Caco-2 (cell line): ENCODE measurements around the gene MLXIP. TPM values are rescaled to one million over a fixed set of nuclear protein-coding genes. Genes with fewer than 3 reads are reported as not detected.
A peak's percentile ranks its signal among the peaks of the same experiment; 100 is the strongest.

Experiments
- BruUV-seq: library from RNA; stranded (reverse); fragments of 400-500 nt; replicated peaks from 2 replicates; lab custom pipeline; 2021; lab: Mats Ljungman, UMichigan
- CTCF ChIA-PET: fragments of 300-600 bp; sonication (Branson Sonifier 250); formaldehyde crosslinking; loops from one replicate; lab custom pipeline; 2022; ENCODE audit warnings: antibody characterized with exemption; lab: Charles Lee
- POLR2A ChIA-PET: fragments of 300-600 bp; sonication (Branson Sonifier 250); formaldehyde crosslinking; loops from one replicate; lab custom pipeline; 2022; ENCODE audit warnings: antibody characterized with exemption; lab: Charles Lee
- DNase-seq, 2 experiments: peaks; one replicate each; pipeline versions ENCODE4 v3.0.0 to v3.0.0-alpha.2; 2020 to 2022
- H3K27me3 ChIP-seq: replicated peaks from 2 replicates; pipeline ENCODE4 v1.6.0; 2011; ENCODE audit warnings: low read length; ENCODE audit not compliant: control insufficient read depth, insufficient read depth
- H3K36me3 ChIP-seq: 2 replicates; pipeline ENCODE4 v1.5.1; 2011; ENCODE audit warnings: low read length; ENCODE audit not compliant: control insufficient read depth, insufficient read depth
- H3K4me1 ChIP-seq: fragments of 250-450 bp; sonication (Bioruptor Pico); 2 replicates; pipeline ENCODE4 v1.5.1; 2020; ENCODE audit warnings: mild to moderate bottlenecking
- H3K4me3 ChIP-seq: 2 replicates; pipeline ENCODE4 v1.5.1; 2011; ENCODE audit warnings: low read depth, mild to moderate bottlenecking, control low read depth, low read length
- H3K9me3 ChIP-seq: fragments of 250-450 bp; sonication (Bioruptor Pico); 2 replicates; pipeline ENCODE4 v1.5.1; 2020; ENCODE audit warnings: mild to moderate bottlenecking, moderate library complexity
- H3K27ac Mint-ChIP-seq: one replicate; pipeline ENCODE4 v1.8.0; 2022; ENCODE audit warnings: mixed read lengths; ENCODE audit not compliant: unreplicated experiment
- H3K27me3 Mint-ChIP-seq: one replicate; pipeline ENCODE4 v1.8.0; 2022; ENCODE audit warnings: mixed read lengths; ENCODE audit not compliant: insufficient read depth, unreplicated experiment
- H3K36me3 Mint-ChIP-seq: one replicate; pipeline ENCODE4 v1.8.0; 2022; ENCODE audit warnings: mild to moderate bottlenecking, mixed read lengths; ENCODE audit not compliant: insufficient read depth, unreplicated experiment
- H3K4me1 Mint-ChIP-seq: one replicate; pipeline ENCODE4 v1.8.0; 2022; ENCODE audit warnings: low read depth, mixed read lengths; ENCODE audit not compliant: unreplicated experiment
- H3K4me3 Mint-ChIP-seq: one replicate; pipeline ENCODE4 v1.8.0; 2022; ENCODE audit warnings: mild to moderate bottlenecking, moderate library complexity, mixed read lengths; ENCODE audit not compliant: unreplicated experiment
- H3K9me3 Mint-ChIP-seq: one replicate; pipeline ENCODE4 v1.8.0; 2022; ENCODE audit warnings: mixed read lengths; ENCODE audit not compliant: unreplicated experiment
- CTCF ChIP-seq, 2 experiments: fragments of 200-600 bp in 1 of 2; IDR thresholded peaks; 1 replicate in 1 of 2; 2 replicates in 1 of 2; pipeline versions ENCODE4 v1.5.1 to v1.8.0; 2011 to 2022; ENCODE audit warnings: antibody characterized with exemption in 1 of 2, control low read depth in 1 of 2, inconsistent platforms in 1 of 2, low read depth in 1 of 2, low read length in 1 of 2, mild to moderate bottlenecking in 1 of 2, moderate library complexity in 1 of 2; ENCODE audit not compliant: insufficient read depth in 1 of 2, severe bottlenecking in 1 of 2, unreplicated experiment in 1 of 2
- intact Hi-C: fragments of 100-400 bp; cut with micrococcal nuclease; formaldehyde crosslinking; loops from one replicate; pipeline ENCODE4 v1.10.0; 2022; ENCODE audit not compliant: unreplicated experiment
- total RNA-seq: library from RNA; stranded (reverse); gene quantifications from 2 replicates; pipeline ENCODE4 v1.2.3, GENCODE V29; 2022

Gene MLXIP
- total RNA-seq, 1 experiment from 2014 or later: 54.5 TPM

GRCh38 chr12:122089077-122089476 lies 10.5 kb downstream of the MLXIP start:
- Mint-ChIP-seq H3K4me1 (no peaks in the 10 kb centered on the region), H3K27ac (no peak overlapping the region), H3K36me3 (peaks cover 6% of the 10 kb centered on the region), H3K4me3 (no peak overlapping the region), H3K27me3 (no peaks in the 10 kb centered on the region), H3K9me3 (no peaks in the 10 kb centered on the region)
- no TSS peak for BruUV-seq
- CTCF ChIA-PET: no interaction called here
- H3K36me3 ChIP-seq: no peaks in the 10 kb centered on the region; the same call in 1 of the 2 replicates
- H3K9me3 ChIP-seq: no peaks in the 10 kb centered on the region
- peaks cover 9% of the 10 kb centered on the region; the same call in 1 of the 2 replicates for H3K4me1 ChIP-seq
- DNase-seq: no peak
- H3K4me3 ChIP-seq: no peak overlapping the region
- POLR2A ChIA-PET: interaction anchor here (1.5 kb wide), 1 partner anchor 9 kb away, joined by 5 read pairs; no protein-coding TSS in a partner anchor
- TF ChIP-seq CTCF (IDR thresholded peaks at IDR 0.05; ENCODE audit: insufficient read depth in 1 of 2, low read depth in 1 of 2, low read length in 1 of 2, severe bottlenecking in 1 of 2, unreplicated experiment in 1 of 2): no peak
- intact Hi-C loops: no loop called here
- H3K27me3 ChIP-seq: no peaks in the 10 kb centered on the region

GRCh38 chr12:122090759-122091515 lies 12.4 kb downstream of the MLXIP start:
- Mint-ChIP-seq H3K4me3 (no peak overlapping the region), H3K9me3 (no peaks in the 10 kb centered on the region), H3K4me1 (no peaks in the 10 kb centered on the region), H3K27ac (peak overlapping the region; percentile 74), H3K36me3 (no peaks in the 10 kb centered on the region), H3K27me3 (no peaks in the 10 kb centered on the region)
- no peaks in the 10 kb centered on the region; the same call in 1 of the 2 replicates for H3K36me3 ChIP-seq
- peaks cover 9% of the 10 kb centered on the region; the same call in 1 of the 2 replicates for H3K4me1 ChIP-seq
- ChIA-PET POLR2A (no interaction called here), CTCF (no interaction called here)
- H3K27me3 ChIP-seq: no peaks in the 10 kb centered on the region
- H3K4me3 ChIP-seq: no peak overlapping the region
- TF ChIP-seq CTCF (IDR thresholded peaks at IDR 0.05; ENCODE audit: insufficient read depth in 1 of 2, low read depth in 1 of 2, low read length in 1 of 2, severe bottlenecking in 1 of 2, unreplicated experiment in 1 of 2): no peak
- intact Hi-C loops: no loop called here
- no peaks in the 10 kb centered on the region for H3K9me3 ChIP-seq
- DNase-seq: peak in 1 of 2 experiments; percentile 38
- no TSS peak for BruUV-seq

- ChIA-PET CTCF (no interaction called here), POLR2A (no interaction called here)
- no TSS peak for BruUV-seq
- Histone ChIP-seq H3K9me3 (no peaks in the 10 kb centered on the region), H3K27me3 (no peaks in the 10 kb centered on the region), H3K36me3 (no peaks in the 10 kb centered on the region), H3K4me1 (peaks cover 29% of the 10 kb centered on the region), H3K4me3 (no peak overlapping the region)
- no peak overlapping the region for H3K27ac Mint-ChIP-seq
- H3K27me3 Mint-ChIP-seq: no peaks in the 10 kb centered on the region
- H3K9me3 Mint-ChIP-seq: no peaks in the 10 kb centered on the region
- intact Hi-C loops: no loop called here
- H3K36me3 Mint-ChIP-seq: peaks cover 6% of the 10 kb centered on the region
- no peak for DNase-seq
- peaks cover 19% of the 10 kb centered on the region for H3K4me1 Mint-ChIP-seq
- no peak for TF ChIP-seq CTCF (IDR thresholded peaks at IDR 0.05; ENCODE audit: insufficient read depth in 1 of 2, low read depth in 1 of 2, low read length in 1 of 2, severe bottlenecking in 1 of 2, unreplicated experiment in 1 of 2)
- H3K4me3 Mint-ChIP-seq: no peak overlapping the region
These were observed 14.7 kb downstream of the MLXIP start for GRCh38 chr12:122093098-122093883.
